H1 (cell line): ENCODE data around the gene TMTC2. TPM values are rescaled to one million over a fixed set of nuclear protein-coding genes. Genes with fewer than 3 reads are reported as not detected.

Experiments
- CTCF ChIA-PET: fragments of 300-600 bp; sonication (Branson Sonifier 250); formaldehyde crosslinking; loops from one replicate; lab custom pipeline; 2021; ENCODE audit not compliant: partially characterized antibody; lab: Charles Lee
- POLR2A ChIA-PET: fragments of 300-600 bp; sonication (Branson Sonifier 250); formaldehyde crosslinking; loops from one replicate; lab custom pipeline; 2021; ENCODE audit warnings: inconsistent platforms; ENCODE audit not compliant: partially characterized antibody; lab: Charles Lee
- DNase-seq, 2 experiments: peaks; one replicate each; pipeline versions ENCODE4 v3.0.0 to v3.0.0-alpha.2; 2010 to 2022; ENCODE audit warnings: low spot score in 2 of 2, low read depth in 1 of 2, mixed read lengths in 1 of 2
- FAIRE-seq: peaks from 2 replicates; lab custom pipeline; 2011; peaks lifted over from hg19 to GRCh38; lab: Jason Lieb, UNC
- H2AFZ ChIP-seq: 2 replicates; pipeline ENCODE4 v1.8.1; 2012; ENCODE audit warnings: low read length, inconsistent platforms
- H2AK5ac ChIP-seq: 2 replicates; pipeline ENCODE4 v1.6.1; 2013; ENCODE audit warnings: low read depth, low read length
- H2BK120ac ChIP-seq: replicated peaks from 2 replicates; pipeline ENCODE3; 2013; ENCODE audit warnings: low read depth, low read length, inconsistent platforms
- H2BK12ac ChIP-seq: 2 replicates; pipeline ENCODE4 v1.6.1; 2013; ENCODE audit warnings: low read depth, low read length
- H2BK15ac ChIP-seq: 2 replicates; pipeline ENCODE4 v1.6.1; 2013; ENCODE audit warnings: low read length
- H2BK20ac ChIP-seq: 2 replicates; pipeline ENCODE4 v1.6.1; 2013; ENCODE audit warnings: low read length
- H2BK5ac ChIP-seq: 2 replicates; pipeline ENCODE4 v1.6.1; 2013; ENCODE audit warnings: low read depth, low read length
- H3K14ac ChIP-seq: 2 replicates; pipeline ENCODE4 v1.6.1; 2013; ENCODE audit warnings: inconsistent platforms; ENCODE audit not compliant: insufficient read length
- H3K18ac ChIP-seq: 2 replicates; pipeline ENCODE4 v1.6.1; 2013; ENCODE audit warnings: low read length; ENCODE audit errors: extremely low read depth
- H3K23ac ChIP-seq: 2 replicates; pipeline ENCODE4 v1.6.1; 2013; ENCODE audit warnings: inconsistent platforms; ENCODE audit not compliant: insufficient read length
- H3K23me2 ChIP-seq: 2 replicates; pipeline ENCODE4 v1.6.1; 2013; ENCODE audit warnings: low read depth, low read length
- H3K27ac ChIP-seq: 2 replicates; pipeline ENCODE4 v1.6.1; 2011; ENCODE audit warnings: low read depth, low read length, inconsistent platforms
- H3K27me3 ChIP-seq, 4 experiments: replicated peaks in 1 of 4; 1 replicate in 1 of 4; 2 replicates in 3 of 4; pipeline versions ENCODE4 v1.6.1 to v1.8.1; 2011 to 2013; ENCODE audit warnings: low read length in 3 of 4, mild to moderate bottlenecking in 3 of 4, inconsistent platforms in 2 of 4, mixed read lengths in 2 of 4, moderate library complexity in 1 of 4; ENCODE audit not compliant: control insufficient read depth in 3 of 4, insufficient read depth in 3 of 4; ENCODE audit errors: extremely low read depth in 1 of 4
- H3K36me3 ChIP-seq, 4 experiments: 2 replicates each; pipeline versions ENCODE4 v1.6.1 to v1.8.1; 2011 to 2013; ENCODE audit warnings: mild to moderate bottlenecking in 4 of 4, low read length in 3 of 4, moderate library complexity in 2 of 4, control low read depth in 1 of 4, inconsistent platforms in 1 of 4; ENCODE audit not compliant: insufficient read depth in 4 of 4, control insufficient read depth in 2 of 4
- H3K4ac ChIP-seq: replicated peaks from 2 replicates; pipeline ENCODE3; 2013; ENCODE audit warnings: low read length, low read depth, mixed read lengths, inconsistent platforms; ENCODE audit not compliant: insufficient read length
- H3K4me1 ChIP-seq, 4 experiments: replicated peaks in 1 of 4; 1 replicate in 1 of 4; 2 replicates in 3 of 4; pipeline versions ENCODE4 v1.6.1 to v1.8.1; 2011 to 2013; ENCODE audit warnings: low read length in 3 of 4, inconsistent platforms in 2 of 4, mixed read lengths in 1 of 4; ENCODE audit not compliant: insufficient read depth in 4 of 4, control insufficient read depth in 3 of 4
- H3K4me2 ChIP-seq, 2 experiments: 2 replicates each; pipeline versions ENCODE4 v1.6.1 to v1.8.1; 2011 to 2013; ENCODE audit warnings: low read depth in 2 of 2, low read length in 2 of 2, control low read depth in 1 of 2, inconsistent platforms in 1 of 2, mild to moderate bottlenecking in 1 of 2; ENCODE audit not compliant: insufficient read depth in 1 of 2
- H3K4me3 ChIP-seq, 4 experiments: fragments of 200-600, 300-600 bp in 1 of 4; sonication (generic), shearing (Covaris generic), sonication (Bioruptor Twin) in 1 of 4; 2 replicates each; pipeline versions ENCODE4 v1.5.1 to v1.8.1; 2011 to 2016; ENCODE audit warnings: low read length in 4 of 4, low read depth in 3 of 4, control low read depth in 2 of 4, inconsistent platforms in 2 of 4, mild to moderate bottlenecking in 2 of 4, mixed read lengths in 1 of 4, moderate library complexity in 1 of 4; ENCODE audit not compliant: insufficient read depth in 2 of 4; ENCODE audit errors: extremely low read depth in 1 of 4
- H3K56ac ChIP-seq: replicated peaks from 2 replicates; pipeline ENCODE3; 2013; ENCODE audit warnings: low read depth, mild to moderate bottlenecking, mixed read lengths, low read length, inconsistent platforms; ENCODE audit not compliant: insufficient read length
- H3K79me1 ChIP-seq: 2 replicates; pipeline ENCODE4 v1.6.1; 2013; ENCODE audit warnings: low read depth, low read length, control low read depth
- H3K79me2 ChIP-seq, 2 experiments: 2 replicates each; pipeline versions ENCODE4 v1.6.1 to v1.8.1; 2012 to 2013; ENCODE audit warnings: low read length in 2 of 2, mild to moderate bottlenecking in 2 of 2, inconsistent platforms in 1 of 2; ENCODE audit not compliant: insufficient read depth in 2 of 2, control insufficient read depth in 1 of 2
- H3K9ac ChIP-seq, 4 experiments: replicated peaks in 1 of 4; 1 replicate in 1 of 4; 2 replicates in 3 of 4; pipeline versions ENCODE4 v1.6.1 to v1.8.1; 2011 to 2013; ENCODE audit warnings: low read depth in 3 of 4, low read length in 3 of 4, control low read depth in 2 of 4, mild to moderate bottlenecking in 2 of 4, moderate library complexity in 2 of 4, inconsistent platforms in 1 of 4; ENCODE audit errors: extremely low read depth in 1 of 4
- H3K9me3 ChIP-seq, 2 experiments: 2 replicates each; pipeline versions ENCODE4 v1.6.1 to v1.8.1; 2012 to 2013; ENCODE audit warnings: mild to moderate bottlenecking in 2 of 2, moderate library complexity in 2 of 2, control low read depth in 1 of 2, inconsistent platforms in 1 of 2, low read depth in 1 of 2, low read length in 1 of 2, mixed read lengths in 1 of 2; ENCODE audit not compliant: insufficient read depth in 2 of 2
- H4K20me1 ChIP-seq, 2 experiments: replicated peaks in 1 of 2; 2 replicates each; pipeline versions ENCODE3 to v1.8.1; 2011 to 2013; ENCODE audit warnings: inconsistent platforms in 2 of 2, low read length in 2 of 2, mild to moderate bottlenecking in 1 of 2; ENCODE audit not compliant: insufficient read depth in 2 of 2, control insufficient read depth in 1 of 2
- H4K5ac ChIP-seq: 2 replicates; pipeline ENCODE4 v1.6.1; 2013; ENCODE audit warnings: low read length, low read depth, mixed read lengths, inconsistent platforms; ENCODE audit not compliant: insufficient read length
- H4K8ac ChIP-seq: 2 replicates; pipeline ENCODE4 v1.8.0; 2013; ENCODE audit warnings: mild to moderate bottlenecking, moderate library complexity, low read length, inconsistent platforms; ENCODE audit not compliant: insufficient read depth; ENCODE audit errors: extremely low read depth
- H4K91ac ChIP-seq: replicated peaks from 2 replicates; pipeline ENCODE3; 2013; ENCODE audit warnings: low read length, mixed read lengths, inconsistent platforms; ENCODE audit not compliant: insufficient read length
- EGR1 ChIP-seq: IDR thresholded peaks from 2 replicates; pipeline ENCODE4 v1.6.1; 2011; ENCODE audit warnings: low read depth, low read length, borderline replicate concordance
- EP300 ChIP-seq, 2 experiments: IDR thresholded peaks; 1 replicate in 1 of 2; 2 replicates in 1 of 2; pipeline ENCODE4 v1.6.1; 2011 to 2012; ENCODE audit warnings: low read depth in 2 of 2, low read length in 2 of 2, mild to moderate bottlenecking in 2 of 2, borderline replicate concordance in 1 of 2, inconsistent platforms in 1 of 2, moderate library complexity in 1 of 2
- HDAC2 ChIP-seq, 2 experiments: fragments of 300-600 bp in 1 of 2; sonication (generic) in 1 of 2; IDR thresholded peaks; 2 replicates each; pipeline ENCODE4 v1.6.1; 2011 to 2012; ENCODE audit warnings: low read depth in 2 of 2, low read length in 2 of 2, mild to moderate bottlenecking in 2 of 2, moderate library complexity in 2 of 2, borderline replicate concordance in 1 of 2, inconsistent platforms in 1 of 2
- POU5F1 ChIP-seq: IDR thresholded peaks from 2 replicates; pipeline ENCODE4 v1.6.1; 2011; ENCODE audit warnings: low read depth, mild to moderate bottlenecking, low read length, moderate library complexity
- RAD21 ChIP-seq, 2 experiments: IDR thresholded peaks in 1 of 2; conservative IDR thresholded peaks in 1 of 2; 2 replicates each; pipeline ENCODE4 v1.6.1; 2011; ENCODE audit warnings: low read depth in 2 of 2, low read length in 2 of 2, improper control_type of control experiment in 1 of 2, inconsistent platforms in 1 of 2, mild to moderate bottlenecking in 1 of 2, moderate library complexity in 1 of 2
- SP1 ChIP-seq: IDR thresholded peaks from 2 replicates; pipeline ENCODE4 v1.6.1; 2011; ENCODE audit warnings: low read depth, low read length
- WGBS, 2 experiments: shearing (Covaris generic) in 1 of 2; methylation state at CpG; one replicate each; pipeline versions ENCODE4 v1.1.6 to v1.1.7; 2013 to 2015; ENCODE audit warnings: low lambda C conversion rate in 2 of 2, mixed read lengths in 2 of 2, inconsistent platforms in 1 of 2, low coverage in 1 of 2, missing lambda C conversion rate in 1 of 2; ENCODE audit not compliant: insufficient replicate concordance in 2 of 2, insufficient coverage in 1 of 2, insufficient read length in 1 of 2; ENCODE audit errors: extremely low coverage in 1 of 2, missing lambda C conversion rate in 1 of 2; 5-methylcytosine and 5-hydroxymethylcytosine counted together
- polyA plus RNA-seq, 7 experiments: library from polyadenylated mRNA; depleted of rRNA in 3 of 7; stranded (reverse) in 5 of 7; unstranded in 2 of 7; fragments of >200 nt in 5 of 7; fragments of 200-250 nt in 2 of 7; gene quantifications; 1 replicate in 5 of 7; 2 replicates in 1 of 7; 4 replicates in 1 of 7; pipeline versions ENCODE4 v1.2.1 to v1.2.3, GENCODE V29; 2011 to 2013; ENCODE audit warnings: missing spikeins in 2 of 7, mixed read lengths in 2 of 7
- total RNA-seq: library from RNA; stranded (reverse); fragmentation: NEBNext Ultra II Directional; extraction: Animal tissue kit (Norgen Biotek cat#: 25700); gene quantifications from 2 replicates; pipeline ENCODE4 v1.2.1, GENCODE V29; 2021

Gene TMTC2
- total and polyA plus RNA-seq, 2 of the 8 experiments (the other 6 are each of a cell fraction or from before 2014, with no cell fraction given), result 2.3 to 3.9 TPM

- Histone ChIP-seq H2BK15ac (no peak overlapping the region), H3K27me3 (peaks cover 0 to under 1% (median 0%) of the 10 kb centered on the region in 4 experiments; a peak in 1 of 7 replicates), H2BK120ac (no peak overlapping the region), H3K4me3 (no peak overlapping the region), H2BK5ac (no peak overlapping the region), H3K18ac (no peak overlapping the region), H4K20me1 (no peaks in the 10 kb centered on the region), H3K79me1 (no peaks in the 10 kb centered on the region), H2AFZ (no peak overlapping the region), H3K23ac (no peak overlapping the region), H3K56ac (no peak overlapping the region), H3K9me3 (no peaks in the 10 kb centered on the region), H2BK12ac (no peak overlapping the region), H4K8ac (no peak overlapping the region), H2BK20ac (no peak overlapping the region), H3K4me1 (no peaks in the 10 kb centered on the region), H3K14ac (no peak overlapping the region), H3K79me2 (no peaks in the 10 kb centered on the region), H3K4ac (no peak overlapping the region), H3K9ac (no peak overlapping the region)
- POLR2A ChIA-PET, result no interaction called here
- DNase-seq, result no peak
- WGBS, 2 experiments, result 88% methylated on average over 3 of the region's 3 CpGs; no CpG with 5 or more reads in 1 of the 2 experiments
- no peak for TF ChIP-seq RAD21 (IDR thresholded peaks at IDR 0.05 in 1 of 2, conservative IDR thresholded peaks at IDR 0.05 in 1 of 2; ENCODE audit: low read depth in 2 of 2, low read length in 2 of 2)
- no peak for TF ChIP-seq HDAC2 (IDR thresholded peaks at IDR 0.05; ENCODE audit: borderline replicate concordance in 1 of 2, low read depth in 2 of 2, low read length in 2 of 2)
- no peak for TF ChIP-seq POU5F1
- TF ChIP-seq EP300 (IDR thresholded peaks at IDR 0.05; ENCODE audit: borderline replicate concordance in 1 of 2, low read depth in 2 of 2, low read length in 2 of 2), result no peak
- no peak for TF ChIP-seq EGR1
- TF ChIP-seq SP1, result no peak
- TF ChIP-seq, all 59 proteins: peak for 0
- CTCF ChIA-PET, result no interaction called here
- H3K23me2 ChIP-seq, result no peaks in the 10 kb centered on the region
- no peaks in the 10 kb centered on the region for H3K36me3 ChIP-seq
- H2AK5ac ChIP-seq, result no peak overlapping the region
- H4K91ac ChIP-seq, result no peak overlapping the region
- H3K27ac ChIP-seq, result no peak overlapping the region
- no peak overlapping the region for H4K5ac ChIP-seq
- H3K4me2 ChIP-seq, result no peak overlapping the region
- no peak for FAIRE-seq
These were observed 285.9 kb downstream of the TMTC2 start for GRCh38 chr12:82972624-82973023.
